HCT116 (cell line): ENCODE results near the gene ZNF823. TPM values are rescaled to one million over a fixed set of nuclear protein-coding genes. Genes with fewer than 3 reads are reported as not detected.

ENCODE experiments used
- ATAC-seq: fragments of 200-7000 bp; cut with Tn5 transposase; 2 replicates; pipeline ENCODE4 v1.9.1; 2020; ENCODE audit warnings: mild to moderate bottlenecking, moderate library complexity
- BruUV-seq: library from RNA; stranded (reverse); fragments of 400-500 nt; replicated peaks from 2 replicates; lab custom pipeline; 2021; lab: Mats Ljungman, UMichigan
- CTCF ChIA-PET: fragments of 300-600 bp; sonication (Branson Sonifier 250); formaldehyde crosslinking; loops from one replicate; lab custom pipeline; 2021; ENCODE audit warnings: antibody characterized with exemption; lab: Charles Lee
- POLR2A ChIA-PET: fragments of 300-600, 350-600 bp; sonication (Branson Sonifier 250); formaldehyde crosslinking; loops from one replicate; lab custom pipeline; 2021; ENCODE audit warnings: antibody characterized with exemption; lab: Charles Lee
- RAD21 ChIA-PET, 2 experiments: fragments of 300-600 bp; sonication (Branson Sonifier 250); formaldehyde crosslinking; loops; one replicate each; lab custom pipeline; 2023; ENCODE audit warnings: low total read pairs in 2 of 2; ENCODE audit not compliant: uncharacterized antibody in 2 of 2, unreplicated experiment in 2 of 2, low non-redundant PET in 1 of 2; lab: Charles Lee
- DNase-seq: peaks from one replicate; pipeline ENCODE4 v3.0.0-alpha.2; 2010; ENCODE audit warnings: low read depth, low spot score
- H2AFZ ChIP-seq: fragments of 200-600 bp; shearing (Covaris generic), sonication (generic); 2 replicates; pipeline ENCODE4 v1.6.1; 2017; ENCODE audit warnings: low read depth, mixed run types, mixed read lengths, antibody characterized with exemption, low read length; ENCODE audit not compliant: poor library complexity, severe bottlenecking
- H3K27ac ChIP-seq: 2 replicates; pipeline ENCODE4 v1.5.1; 2012; ENCODE audit warnings: low read depth, low read length
- H3K27me3 ChIP-seq: fragments of 200-600 bp; sonication (generic); 2 replicates; pipeline ENCODE4 v1.6.1; 2016; ENCODE audit warnings: mixed run types, low read length, mixed read lengths; ENCODE audit not compliant: insufficient read depth
- H3K36me3 ChIP-seq, 2 experiments: fragments of 200-500 bp in 1 of 2; fragments of 200-600 bp in 1 of 2; sonication (Bioruptor generic) in 1 of 2; sonication (generic) in 1 of 2; 2 replicates each; pipeline versions ENCODE4 v1.5.1 to v1.6.1; 2014 to 2016; ENCODE audit warnings: low read length in 2 of 2, inconsistent platforms in 1 of 2, mixed read lengths in 1 of 2, mixed run types in 1 of 2; ENCODE audit not compliant: insufficient read depth in 2 of 2, control insufficient read depth in 1 of 2
- H3K4me1 ChIP-seq, 2 experiments: fragments of 200-600 bp in 1 of 2; sonication (generic) in 1 of 2; 2 replicates each; pipeline versions ENCODE4 v1.5.1 to v1.6.1; 2012 to 2017; ENCODE audit warnings: low read length in 2 of 2, inconsistent platforms in 1 of 2, mild to moderate bottlenecking in 1 of 2, mixed read lengths in 1 of 2, mixed run types in 1 of 2, moderate library complexity in 1 of 2; ENCODE audit not compliant: insufficient read depth in 2 of 2, control insufficient read depth in 1 of 2
- H3K4me2 ChIP-seq: fragments of 200-600 bp; sonication (generic); 2 replicates; pipeline ENCODE4 v1.6.1; 2017; ENCODE audit warnings: mixed run types, low read length, mixed read lengths
- H3K4me3 ChIP-seq, 2 experiments: fragments of 200-600 bp in 1 of 2; sonication (generic) in 1 of 2; replicated peaks in 1 of 2; 2 replicates each; pipeline ENCODE4 v1.5.1; 2011 to 2016; ENCODE audit warnings: low read length in 2 of 2, control low read depth in 1 of 2, low read depth in 1 of 2, mild to moderate bottlenecking in 1 of 2, mixed read lengths in 1 of 2, mixed run types in 1 of 2
- H3K79me2 ChIP-seq: fragments of 200-600 bp; sonication (generic); 2 replicates; pipeline ENCODE4 v1.6.1; 2017; ENCODE audit warnings: mild to moderate bottlenecking, mixed run types, low read length, moderate library complexity, mixed read lengths; ENCODE audit not compliant: insufficient read depth
- H3K9ac ChIP-seq: fragments of 200-600 bp; sonication (generic); 2 replicates; pipeline ENCODE4 v1.6.1; 2016; ENCODE audit warnings: low read length, mixed read lengths
- H3K9me2 ChIP-seq: fragments of 200-600 bp; sonication (generic), shearing (Covaris generic); 2 replicates; pipeline ENCODE4 v1.6.1; 2017; ENCODE audit warnings: mixed run types, mild to moderate bottlenecking, moderate library complexity; ENCODE audit not compliant: insufficient read depth
- H3K9me3 ChIP-seq, 2 experiments: fragments of 200-500 bp in 1 of 2; fragments of 200-600 bp in 1 of 2; sonication (Bioruptor generic) in 1 of 2; sonication (generic) in 1 of 2; 2 replicates each; pipeline ENCODE4 v1.6.1; 2014 to 2017; ENCODE audit warnings: low read length in 2 of 2, mixed read lengths in 2 of 2, inconsistent platforms in 1 of 2, low read depth in 1 of 2, mild to moderate bottlenecking in 1 of 2, mixed run types in 1 of 2, moderate library complexity in 1 of 2; ENCODE audit not compliant: control insufficient read depth in 1 of 2, insufficient read depth in 1 of 2
- H4K20me1 ChIP-seq: fragments of 200-600 bp; sonication (generic), shearing (Covaris generic); 2 replicates; pipeline ENCODE4 v1.6.1; 2017; ENCODE audit warnings: mixed run types, mild to moderate bottlenecking, moderate library complexity; ENCODE audit not compliant: insufficient read depth
- EZH2 ChIP-seq: fragments of 200-600 bp; sonication (generic); IDR thresholded peaks from 2 replicates; pipeline ENCODE4 v1.6.1; 2017; ENCODE audit warnings: antibody characterized with exemption, mixed run types
- RAD21 ChIP-seq: IDR thresholded peaks from 2 replicates; pipeline ENCODE4 v1.6.1; 2012; ENCODE audit warnings: low read depth, mild to moderate bottlenecking
- REST ChIP-seq: IDR thresholded peaks from 2 replicates; pipeline ENCODE4 v1.6.1; 2012; ENCODE audit warnings: low read depth
- SIN3A ChIP-seq: IDR thresholded peaks from 2 replicates; pipeline ENCODE4 v1.6.1; 2012; ENCODE audit warnings: low read depth
- SP1 ChIP-seq: IDR thresholded peaks from 2 replicates; pipeline ENCODE4 v1.6.1; 2012; ENCODE audit warnings: low read depth
- intact Hi-C: fragments of 100-400 bp; cut with micrococcal nuclease; formaldehyde crosslinking; loops from 2 replicates; pipeline ENCODE4 v1.10.0; 2022
- total RNA-seq: library from RNA; stranded (reverse); gene quantifications from one replicate; pipeline ENCODE4 v1.2.1, GENCODE V29; 2021; ENCODE audit not compliant: unreplicated experiment

The ZNF823 gene
- total RNA-seq, 1 experiment from 2014 or later, result 4.7 TPM

GRCh38 chr19:11684987-11685675 lies 53.6 kb downstream of the ZNF823 start:
- ChIA-PET CTCF (no interaction called here), POLR2A (no interaction called here), RAD21 (no interaction called here)
- peaks cover 33 to 44% of the 10 kb centered on the region in 2 experiments; a peak in 3 of 4 replicates for H3K9me3 ChIP-seq
- no peak for TF ChIP-seq EZH2
- no peak for TF ChIP-seq SIN3A
- no peak for TF ChIP-seq REST
- TF ChIP-seq RAD21, result no peak
- TF ChIP-seq SP1, result no peak
- H2AFZ ChIP-seq, result no peak overlapping the region
- no peaks in the 10 kb centered on the region for H3K9me2 ChIP-seq
- H3K27me3 ChIP-seq, result no peaks in the 10 kb centered on the region
- H3K4me3 ChIP-seq, result no peak overlapping the region
- BruUV-seq, result no TSS peak
- no peak overlapping the region for H3K4me2 ChIP-seq
- intact Hi-C loops, result no loop called here
- 0 out of 2 replicates have a peak, but pooled peaks cover 17% of the 10 kb centered on the region for H3K79me2 ChIP-seq
- no peaks in the 10 kb centered on the region for H3K4me1 ChIP-seq
- DNase-seq (no peak), ATAC-seq (no peak)
- H3K9ac ChIP-seq, result no peak overlapping the region
- no peaks in the 10 kb centered on the region for H4K20me1 ChIP-seq
- H3K36me3 ChIP-seq, result peaks cover 0 to 29% of the 10 kb centered on the region in 2 experiments; a peak in 2 of 4 replicates
- H3K27ac ChIP-seq, result no peak overlapping the region
